HepG2 (cell line): ENCODE data around the gene ADAT3.

Source experiments
- MTF1 ChIP-seq: sonication (generic); formaldehyde crosslinking; IDR thresholded peaks from 2 replicates; pipeline ENCODE4 v1.5.0; 2020; ENCODE audit warnings: missing genetic modification reagents
- POLR2A ChIP-seq, 2 experiments: IDR thresholded peaks; 2 replicates each; pipeline ENCODE4 v1.6.1; 2011; ENCODE audit warnings: low read depth in 2 of 2, low read length in 2 of 2, mild to moderate bottlenecking in 1 of 2, moderate library complexity in 1 of 2; ENCODE audit not compliant: insufficient read depth in 1 of 2
- SP1 ChIP-seq, 2 experiments: fragments of 450-650 bp in 1 of 2; sonication (generic) in 1 of 2; formaldehyde crosslinking in 1 of 2; IDR thresholded peaks; 2 replicates each; pipeline versions ENCODE4 v1.4.0 to v1.6.1; 2016 to 2020; ENCODE audit warnings: missing genetic modification reagents in 1 of 2
- TP53 ChIP-seq: sonication (generic); formaldehyde crosslinking; conservative IDR thresholded peaks from 2 replicates; pipeline ENCODE4 v1.4.0; 2020; ENCODE audit warnings: missing genetic modification reagents
- ZNF232 ChIP-seq: sonication (generic); formaldehyde crosslinking; IDR thresholded peaks from 2 replicates; pipeline ENCODE4 v1.4.0; 2020; ENCODE audit warnings: missing genetic modification reagents, borderline replicate concordance
- ZNF296 ChIP-seq: sonication (generic); formaldehyde crosslinking; conservative IDR thresholded peaks from 2 replicates; pipeline ENCODE4 v1.5.0; 2020; ENCODE audit warnings: mild to moderate bottlenecking, missing genetic modification reagents

DNA sequence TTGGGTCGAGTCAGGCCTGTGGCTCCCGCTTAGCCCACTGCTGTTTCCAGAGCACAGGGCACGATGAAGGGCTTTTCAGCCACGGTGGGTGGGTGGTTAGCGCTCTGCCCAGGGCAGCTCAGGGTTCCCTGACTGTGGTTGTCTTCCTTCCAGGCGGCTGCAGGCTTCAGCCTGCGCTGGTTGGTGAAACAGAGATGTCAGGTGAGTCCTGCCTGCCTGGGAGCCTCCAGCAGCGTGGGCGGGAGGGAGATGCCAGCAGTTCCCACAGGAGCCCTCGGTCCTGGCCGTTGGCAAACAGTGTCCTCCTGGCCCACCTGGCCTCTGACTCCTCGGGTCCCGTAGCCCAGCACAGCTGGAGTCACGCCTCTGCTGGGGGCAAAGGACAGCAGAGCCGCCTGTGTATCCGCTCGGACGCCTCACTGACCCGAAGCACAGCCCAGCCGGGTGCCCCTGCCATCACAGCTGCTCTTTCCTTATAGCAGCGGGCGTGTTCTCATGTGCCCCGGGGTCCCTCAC lies 9.7 kb downstream of the ADAT3 start:
- TF ChIP-seq POLR2A (IDR thresholded peaks at IDR 0.05; ENCODE audit: insufficient read depth in 1 of 2, low read depth in 2 of 2, low read length in 2 of 2) (no peak), ZNF232 (CRISPR knock-in tag) (no peak), SP1 (IDR thresholded peaks at IDR 0.05) (no peak), SP1 (CRISPR knock-in tag; IDR thresholded peaks at IDR 0.05) (no peak), TP53 (CRISPR knock-in tag) (no peak), MTF1 (no peak), ZNF296 (no peak)
